Activated T-cell treated with anti-CD3 and anti-CD28 coated beads, Interleukin-2, amount 50 U/mL, for 4 hours (primary cell): ENCODE results near the gene AP1S1. TPM values are rescaled to one million over a fixed set of nuclear protein-coding genes. Genes with fewer than 3 reads are reported as not detected.

ENCODE experiments used
- ATAC-seq, 2 donors: fragments of 200-7000 bp; cut with Tn5 transposase; one replicate each; pipeline ENCODE4 v1.10.0; 2021
- DNase-seq: peaks from one replicate; pipeline ENCODE4 v3.0.0-alpha.2; 2020
- H3K27me3 Mint-ChIP-seq: one replicate; pipeline ENCODE4 v1.8.0; 2021; ENCODE audit warnings: low read depth, mixed read lengths
- H3K36me3 Mint-ChIP-seq: one replicate; pipeline ENCODE4 v1.8.0; 2022; ENCODE audit warnings: mixed read lengths; ENCODE audit not compliant: insufficient read depth
- H3K4me1 Mint-ChIP-seq: one replicate; pipeline ENCODE4 v1.8.0; 2021; ENCODE audit warnings: low read depth, mixed read lengths
- H3K4me3 Mint-ChIP-seq: one replicate; pipeline ENCODE4 v1.8.0; 2021; ENCODE audit warnings: mild to moderate bottlenecking, moderate library complexity, mixed read lengths
- H3K9me3 Mint-ChIP-seq: one replicate; pipeline ENCODE4 v1.8.0; 2021; ENCODE audit warnings: mixed read lengths
- total RNA-seq, 3 donors: library from RNA; stranded (reverse); gene quantifications; one replicate each; pipeline ENCODE4 v1.2.1, GENCODE V29; 2021

Gene AP1S1
- total RNA-seq, 3 donors from 2014 or later, result 27.6 to 32.9 (median 28.3) TPM

DNA sequence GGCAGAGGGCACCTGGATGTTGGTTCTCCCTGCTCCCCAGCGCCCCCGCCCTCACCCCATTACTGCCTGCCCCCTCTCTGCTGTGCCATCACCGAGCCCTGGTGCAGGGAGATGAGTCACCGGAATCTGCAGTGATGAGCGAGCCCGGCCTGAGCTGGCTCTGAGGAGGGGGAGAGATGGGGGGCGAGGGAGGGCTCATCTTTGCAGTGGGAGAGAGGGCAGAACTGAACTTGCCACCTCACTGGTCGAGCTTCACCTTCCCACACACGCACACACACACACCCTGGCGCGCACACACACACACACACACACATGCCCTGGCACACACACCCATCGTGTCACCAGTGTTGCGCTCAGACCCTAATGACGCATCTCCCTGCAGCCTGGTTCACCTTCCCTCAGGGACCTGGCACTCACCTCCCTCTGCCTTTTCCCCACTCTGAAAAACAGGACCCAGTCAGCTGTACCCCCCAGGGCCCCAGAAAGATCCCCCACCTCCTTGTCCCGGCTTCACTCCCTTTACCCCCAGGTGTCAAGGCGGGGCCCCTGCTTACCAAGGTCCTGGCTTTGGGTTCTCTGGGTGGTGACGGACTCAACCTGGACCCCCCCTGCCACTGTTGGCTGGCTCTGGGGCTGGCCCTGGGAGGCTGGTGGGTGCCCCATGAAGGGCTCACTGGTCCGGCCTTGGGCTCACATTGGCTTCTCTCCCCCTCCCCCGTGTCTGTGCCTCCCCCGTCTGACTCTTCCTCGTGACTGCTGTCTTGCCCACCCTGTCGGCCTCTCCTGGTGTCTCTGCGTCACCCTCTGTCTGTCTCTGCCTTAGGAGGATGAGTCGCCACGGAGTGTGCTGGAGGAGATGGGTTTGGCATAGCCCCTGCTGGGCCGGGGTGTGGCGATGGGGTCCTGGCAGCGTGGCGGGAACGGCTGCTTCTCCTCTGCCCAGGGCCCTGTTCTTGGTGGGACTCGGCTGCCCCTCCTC is 5.7 kb downstream of the AP1S1 start:
- Mint-ChIP-seq H3K4me3 (no peak overlapping the region), H3K27me3 (peaks cover 20% of the 10 kb centered on the region), H3K4me1 (peaks cover 17% of the 10 kb centered on the region), H3K9me3 (no peaks in the 10 kb centered on the region), H3K36me3 (peaks cover 14% of the 10 kb centered on the region)
- ATAC-seq (no peak), DNase-seq (no peak)

- H3K9me3 Mint-ChIP-seq, result no peaks in the 10 kb centered on the region
- ATAC-seq, result no peak
- H3K27me3 Mint-ChIP-seq, result peaks cover 29% of the 10 kb centered on the region
- no peak for DNase-seq
- H3K4me1 Mint-ChIP-seq, result peaks cover 18% of the 10 kb centered on the region
- H3K4me3 Mint-ChIP-seq, result no peak overlapping the region
- H3K36me3 Mint-ChIP-seq, result peaks cover 14% of the 10 kb centered on the region
Measured at GRCh38 chr7:101160910-101161309, 6.6 kb downstream of the AP1S1 start.

- DNase-seq, result no peak
- no peak for ATAC-seq
- H3K9me3 Mint-ChIP-seq, result no peaks in the 10 kb centered on the region
- H3K36me3 Mint-ChIP-seq, result peaks cover 12% of the 10 kb centered on the region
- H3K4me3 Mint-ChIP-seq, result peak overlapping the region; percentile 61
- H3K4me1 Mint-ChIP-seq, result peaks cover 24% of the 10 kb centered on the region
- H3K27me3 Mint-ChIP-seq, result peaks cover 35% of the 10 kb centered on the region
Measured at GRCh38 chr7:101161692-101162471, 7.6 kb downstream of the AP1S1 start.

GRCh38 chr7:101162551-101163278 is 8.4 kb downstream of the AP1S1 start:
- peaks cover 31% of the 10 kb centered on the region for H3K4me1 Mint-ChIP-seq
- H3K9me3 Mint-ChIP-seq, result no peaks in the 10 kb centered on the region
- peak overlapping the region; percentile 61 for H3K4me3 Mint-ChIP-seq
- DNase-seq (no peak), ATAC-seq (no peak)
- H3K36me3 Mint-ChIP-seq, result peaks cover 8% of the 10 kb centered on the region
- peaks cover 44% of the 10 kb centered on the region for H3K27me3 Mint-ChIP-seq

DNA sequence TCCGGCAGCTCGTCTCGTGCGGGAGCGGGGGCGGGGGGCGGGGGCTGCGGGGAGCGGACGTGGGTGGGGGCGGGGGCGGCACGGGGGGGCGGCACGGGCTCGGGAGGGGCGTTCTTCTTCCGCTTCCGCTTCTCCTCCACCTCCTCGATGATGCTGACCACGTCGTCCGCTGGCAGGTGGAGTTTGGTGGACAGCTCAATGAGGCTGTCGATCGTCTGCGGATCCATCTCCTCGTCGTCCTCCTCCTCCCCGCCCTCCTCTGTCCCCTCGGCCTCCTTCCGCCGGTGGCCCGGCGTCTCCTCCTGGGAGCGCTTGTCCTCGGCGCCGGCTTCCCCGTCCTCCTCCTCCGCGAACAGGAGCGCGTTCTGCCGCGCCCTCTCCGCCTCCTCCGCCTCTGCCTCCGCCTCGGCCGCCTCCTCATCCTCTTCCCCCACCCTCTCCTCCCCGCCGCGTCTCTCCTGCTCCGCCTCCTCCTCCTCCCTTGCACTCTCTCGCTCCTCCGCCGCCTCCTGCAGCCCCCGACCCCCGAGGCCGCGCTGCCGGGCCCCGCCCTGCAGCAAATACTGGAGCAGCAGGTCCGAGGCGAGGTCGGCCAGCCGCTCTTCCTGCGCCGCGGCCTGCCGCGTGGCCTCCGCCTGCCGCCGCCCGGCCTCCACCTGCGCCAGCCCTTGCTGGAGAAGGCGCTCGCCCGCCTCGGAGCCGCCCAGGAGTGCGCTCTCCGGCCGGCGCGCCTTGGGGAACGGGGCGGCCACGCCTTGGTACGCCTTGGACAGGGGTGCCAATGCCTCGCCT is 9.2 kb downstream of the AP1S1 start:
- H3K4me1 Mint-ChIP-seq, result peaks cover 36% of the 10 kb centered on the region
- H3K9me3 Mint-ChIP-seq, result no peaks in the 10 kb centered on the region
- DNase-seq, result peak; percentile 40
- H3K4me3 Mint-ChIP-seq, result peak overlapping the region; percentile 52
- no peak for ATAC-seq
- H3K36me3 Mint-ChIP-seq, result peaks cover 4% of the 10 kb centered on the region
- peaks cover 51% of the 10 kb centered on the region for H3K27me3 Mint-ChIP-seq

GRCh38 chr7:101164071-101164840 is 10.0 kb downstream of the AP1S1 start:
- no peak for DNase-seq
- peaks cover 4% of the 10 kb centered on the region for H3K36me3 Mint-ChIP-seq
- H3K27me3 Mint-ChIP-seq, result peaks cover 56% of the 10 kb centered on the region
- no peak for ATAC-seq
- peak overlapping the region; percentile 6 for H3K4me3 Mint-ChIP-seq
- H3K4me1 Mint-ChIP-seq, result peaks cover 42% of the 10 kb centered on the region
- no peaks in the 10 kb centered on the region for H3K9me3 Mint-ChIP-seq

GRCh38 chr7:101165075-101165957 is 11.0 kb downstream of the AP1S1 start, which contains the start of gene VGF:
Gene VGF, minus strand, starts transcription at chr7:101165569. Its CDS starts 726 bp downstream, at chr7:101164843.
- Mint-ChIP-seq H3K4me3 (peak within 1 kb of the TSS; percentile 72), H3K4me1 (peaks cover 53% of the 10 kb centered on the region), H3K27me3 (peaks cover 65% of the 10 kb centered on the region), H3K36me3 (peaks cover 1% of the 10 kb centered on the region), H3K9me3 (no peaks in the 10 kb centered on the region)
- peak; percentile 77 to 82 for ATAC-seq
- peak; percentile 91 for DNase-seq

DNA sequence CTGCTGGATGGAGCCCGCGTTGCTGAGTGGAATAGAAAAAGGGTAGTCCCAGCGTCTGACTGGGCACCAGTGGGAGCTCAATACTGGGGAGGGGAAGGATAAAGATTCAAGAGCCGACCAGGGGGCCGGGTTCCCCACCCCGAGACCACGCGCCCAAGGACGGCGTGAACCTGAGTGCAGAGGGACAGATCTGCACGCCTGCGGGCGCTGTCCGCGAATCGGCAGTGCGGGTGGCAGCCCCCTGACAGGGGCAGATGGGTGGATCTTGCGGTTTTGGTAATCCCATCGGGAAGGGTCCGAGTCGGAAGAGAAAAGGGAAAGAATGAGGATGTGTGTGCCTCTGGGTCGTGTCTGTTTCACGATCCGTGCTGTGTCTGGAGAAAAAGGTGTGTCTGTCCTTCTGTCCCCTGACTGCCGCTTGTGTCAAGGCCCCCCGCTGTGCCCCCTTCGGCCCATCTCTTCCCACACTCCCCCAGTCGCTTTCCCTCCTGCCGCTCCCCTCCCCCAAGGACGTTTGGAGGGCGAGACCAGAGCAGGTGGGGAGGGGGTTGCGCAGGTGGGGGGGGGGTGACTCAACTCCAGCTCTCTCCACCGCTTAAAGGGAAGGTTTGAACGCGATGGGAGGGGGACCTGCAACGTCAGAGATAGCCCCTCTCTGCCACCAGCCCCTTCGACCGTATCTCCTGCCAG is 11.8 kb downstream of the AP1S1 start:
- ATAC-seq (no peak), DNase-seq (no peak)
- Mint-ChIP-seq H3K36me3 (no peaks in the 10 kb centered on the region), H3K4me1 (peaks cover 61% of the 10 kb centered on the region), H3K4me3 (peak overlapping the region; percentile 72), H3K9me3 (no peaks in the 10 kb centered on the region), H3K27me3 (peaks cover 71% of the 10 kb centered on the region)

DNA sequence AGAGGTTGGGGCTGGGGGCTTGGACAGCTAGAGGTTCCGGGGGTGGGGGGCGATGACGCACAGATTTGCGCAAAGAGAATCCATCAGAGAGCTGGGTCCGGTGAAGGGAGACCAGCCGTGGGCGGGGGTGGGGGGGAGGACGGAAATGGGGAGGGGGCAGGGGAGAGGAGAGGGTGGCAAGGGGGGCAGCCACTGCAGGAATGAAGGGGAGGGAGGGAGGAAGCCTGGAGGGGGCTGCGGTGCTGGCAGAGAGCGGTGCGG is 12.3 kb downstream of the AP1S1 start:
- ATAC-seq (no peak), DNase-seq (no peak)
- H3K4me3 Mint-ChIP-seq, result no peak overlapping the region

DNA sequence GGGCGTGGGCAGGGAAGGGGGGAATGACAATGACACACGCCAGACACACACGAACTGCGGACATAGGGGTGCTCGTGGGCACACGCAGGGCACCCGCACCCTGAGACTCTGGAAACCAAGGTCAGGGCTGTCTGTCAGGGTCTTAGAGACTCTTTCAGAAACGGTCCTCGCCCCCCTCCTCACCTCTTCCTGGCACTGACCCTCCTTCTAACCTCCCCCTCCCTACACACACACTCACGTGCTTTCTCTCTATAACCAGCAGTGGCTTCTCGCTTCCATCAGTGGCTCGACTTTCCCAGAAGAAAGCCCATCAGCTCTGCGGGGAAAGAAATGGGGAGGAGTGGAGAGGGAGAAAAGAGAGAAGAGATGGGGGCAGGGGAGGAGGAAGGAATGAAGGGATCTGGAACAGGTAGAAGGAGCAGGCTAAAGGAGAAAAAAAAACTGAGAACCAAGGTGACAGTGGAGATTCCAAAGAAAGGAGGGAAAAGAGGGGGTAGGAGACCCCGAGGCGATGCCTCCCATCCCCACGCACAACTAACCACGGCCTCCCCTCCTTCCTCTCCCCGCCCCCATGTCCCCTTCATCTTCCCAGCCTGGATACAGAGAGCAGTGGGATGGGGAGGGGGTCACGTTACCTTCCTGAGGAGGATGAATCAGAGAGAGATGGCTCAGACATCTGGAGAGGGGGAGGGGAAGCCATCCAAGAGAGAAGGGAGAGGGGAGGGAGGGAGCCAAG is 12.8 kb downstream of the AP1S1 start:
- DNase-seq (no peak), ATAC-seq (no peak)
- peaks cover 70% of the 10 kb centered on the region for H3K4me1 Mint-ChIP-seq
- peaks cover 75% of the 10 kb centered on the region for H3K27me3 Mint-ChIP-seq
- peak overlapping the region; percentile 41 for H3K4me3 Mint-ChIP-seq
- no peaks in the 10 kb centered on the region for H3K9me3 Mint-ChIP-seq
- H3K36me3 Mint-ChIP-seq, result no peaks in the 10 kb centered on the region

More for the DNA sequence above, 12.3 kb downstream of the AP1S1 start:
- H3K9me3 Mint-ChIP-seq, result no peaks in the 10 kb centered on the region
- peaks cover 65% of the 10 kb centered on the region for H3K4me1 Mint-ChIP-seq
- H3K27me3 Mint-ChIP-seq, result peaks cover 71% of the 10 kb centered on the region
- H3K36me3 Mint-ChIP-seq, result no peaks in the 10 kb centered on the region

DNA sequence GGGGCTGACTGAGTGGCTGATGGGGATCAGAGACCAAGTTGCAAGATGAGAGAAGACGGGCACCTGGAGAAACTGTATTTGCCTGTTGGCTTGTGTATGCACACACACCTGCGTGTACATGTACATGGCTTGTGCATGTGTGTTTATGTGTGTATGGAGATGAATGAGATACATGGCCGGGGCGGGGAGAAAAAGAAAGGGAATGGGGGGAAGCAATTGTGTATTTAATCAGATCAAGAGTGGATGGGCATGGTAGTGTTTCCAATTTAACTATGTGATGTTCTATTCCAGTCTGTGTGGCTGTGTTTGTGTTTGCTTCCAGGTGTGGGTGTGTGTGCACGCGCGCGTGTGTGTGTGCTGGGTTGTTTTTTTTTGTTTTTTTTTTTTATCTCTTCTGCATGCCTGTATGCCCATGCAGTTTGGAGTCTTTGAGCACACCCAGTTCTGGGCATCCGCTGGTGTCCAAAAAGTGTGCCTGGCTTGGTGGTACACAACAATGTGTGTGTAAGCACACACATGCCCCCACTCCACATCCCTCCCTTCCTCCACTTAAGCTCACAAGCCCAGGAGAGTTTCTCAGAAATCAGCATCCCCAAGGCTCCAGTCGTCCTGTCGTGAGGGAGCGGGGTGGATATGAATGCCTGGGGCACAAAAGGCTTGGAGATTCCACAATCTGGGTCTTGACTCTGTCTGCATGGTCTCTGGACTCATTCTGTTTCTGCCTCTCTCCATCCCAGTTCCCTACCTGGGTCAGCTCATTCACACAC is 13.6 kb downstream of the AP1S1 start:
- Mint-ChIP-seq H3K36me3 (no peaks in the 10 kb centered on the region), H3K4me1 (peaks cover 70% of the 10 kb centered on the region), H3K4me3 (no peak overlapping the region), H3K9me3 (no peaks in the 10 kb centered on the region), H3K27me3 (peaks cover 74% of the 10 kb centered on the region)
- no peak for DNase-seq
- no peak for ATAC-seq
